Panc1 (cell line): ENCODE results near the gene MEIS2. TPM values are rescaled to one million over a fixed set of nuclear protein-coding genes. Genes with fewer than 3 reads are reported as not detected.

Experiments
- ATAC-seq: fragments of 200-7000 bp; cut with Tn5 transposase; 2 replicates; pipeline ENCODE4 v1.9.1; 2020; ENCODE audit warnings: mild to moderate bottlenecking, moderate library complexity
- BruUV-seq: library from RNA; stranded (reverse); fragments of 400-500 nt; replicated peaks from 2 replicates; lab custom pipeline; 2021; lab: Mats Ljungman, UMichigan
- CTCF ChIA-PET: fragments of 300-600 bp; sonication (Branson Sonifier 250); formaldehyde crosslinking; loops from one replicate; lab custom pipeline; 2022; ENCODE audit warnings: antibody characterized with exemption; lab: Charles Lee
- POLR2A ChIA-PET: fragments of 300-600 bp; sonication (Branson Sonifier 250); formaldehyde crosslinking; loops from one replicate; lab custom pipeline; 2022; ENCODE audit warnings: antibody characterized with exemption; lab: Charles Lee
- DNase-seq: peaks from one replicate; pipeline ENCODE4 v3.0.0-alpha.2; 2010; ENCODE audit warnings: low read depth, low spot score
- H3K27ac ChIP-seq: 2 replicates; pipeline ENCODE4 v1.5.1; 2011; ENCODE audit warnings: mild to moderate bottlenecking, low read length, inconsistent platforms
- H3K27me3 ChIP-seq: fragments of 200-500 bp; sonication (Bioruptor generic); 2 replicates; pipeline ENCODE4 v1.6.0; 2014; ENCODE audit warnings: low read length, inconsistent platforms; ENCODE audit not compliant: control insufficient read depth, insufficient read depth
- H3K36me3 ChIP-seq: fragments of 200-500 bp; sonication (Bioruptor generic); 2 replicates; pipeline ENCODE4 v1.5.1; 2014; ENCODE audit warnings: inconsistent platforms, mild to moderate bottlenecking, low read length, moderate library complexity; ENCODE audit not compliant: control insufficient read depth, insufficient read depth
- H3K4me1 ChIP-seq: 2 replicates; pipeline ENCODE4 v1.5.1; 2011; ENCODE audit warnings: inconsistent platforms, mild to moderate bottlenecking, low read length, moderate library complexity; ENCODE audit not compliant: control insufficient read depth, insufficient read depth
- H3K4me3 ChIP-seq, 2 experiments: 2 replicates each; pipeline ENCODE4 v1.5.1; 2011 to 2012; ENCODE audit warnings: low read depth in 2 of 2, low read length in 2 of 2, mild to moderate bottlenecking in 2 of 2, inconsistent platforms in 1 of 2, moderate library complexity in 1 of 2
- H3K9me3 ChIP-seq: fragments of 200-500 bp; sonication (Bioruptor generic); 2 replicates; pipeline ENCODE4 v1.5.1; 2014; ENCODE audit warnings: low read depth, mild to moderate bottlenecking, inconsistent platforms, low read length, moderate library complexity; ENCODE audit not compliant: control insufficient read depth, insufficient read depth
- CTCF ChIP-seq: fragments of 450-650 bp; IDR thresholded peaks from 2 replicates; pipeline ENCODE4 v1.5.1; 2017; ENCODE audit warnings: mild to moderate bottlenecking
- POLR2AphosphoS5 ChIP-seq: IDR thresholded peaks from 2 replicates; pipeline ENCODE4 v1.6.1; 2012; ENCODE audit warnings: mild to moderate bottlenecking, low read depth, low read length, moderate library complexity
- REST ChIP-seq, 2 experiments: IDR thresholded peaks; 2 replicates each; pipeline ENCODE4 v1.6.1; 2011 to 2012; ENCODE audit warnings: low read depth in 2 of 2, control low read depth in 1 of 2, low read length in 1 of 2, mild to moderate bottlenecking in 1 of 2, moderate library complexity in 1 of 2; ENCODE audit not compliant: insufficient read depth in 1 of 2
- SIN3A ChIP-seq: IDR thresholded peaks from 2 replicates; pipeline ENCODE4 v1.6.1; 2012; ENCODE audit warnings: low read depth, mild to moderate bottlenecking, low read length, moderate library complexity, borderline replicate concordance; ENCODE audit not compliant: insufficient read depth
- TCF7L2 ChIP-seq: IDR thresholded peaks from 2 replicates; pipeline ENCODE4 v1.6.1; 2011; ENCODE audit warnings: mild to moderate bottlenecking, low read depth, low read length, inconsistent platforms
- in situ Hi-C: cut with HindIII; loops from 2 replicates; pipeline ENCODE4 v1.10.0; 2016; ENCODE audit warnings: low sequenced_read_pairs, low pct_unique_long_range_greater_than_20kb
- intact Hi-C: fragments of 100-400 bp; cut with micrococcal nuclease; formaldehyde crosslinking; loops from one replicate; pipeline ENCODE4 v1.10.0; 2022; ENCODE audit not compliant: unreplicated experiment
- total RNA-seq: library from RNA; stranded (reverse); gene quantifications from one replicate; pipeline ENCODE4 v1.2.1, GENCODE V29; 2021; ENCODE audit not compliant: unreplicated experiment

The MEIS2 gene
- total RNA-seq, 1 experiment from 2014 or later, result 9.3 TPM

- peaks cover 24% of the 10 kb centered on the region for H3K27me3 ChIP-seq
- in situ Hi-C loops, result no loop called here
- CTCF ChIA-PET, result no interaction called here
These were observed 215.9 kb downstream of the MEIS2 start for GRCh38 chr15:36884518-36884875.

GRCh38 chr15:36883713-36884517 is 216.4 kb downstream of the MEIS2 start:
- no peak overlapping the region for H3K27ac ChIP-seq
- ChIA-PET POLR2A (no interaction called here), CTCF (interaction anchor here (0.5 to 1.5 kb wide), 5 partner anchors 202 to 1575 kb away, joined by 3 to 5 read pairs (median 4); no protein-coding TSS in a partner anchor)
- H3K27me3 ChIP-seq, result peaks cover 24% of the 10 kb centered on the region
- peak; percentile 30 for DNase-seq
- peaks cover 5% of the 10 kb centered on the region; the same call in 1 of the 2 replicates for H3K4me1 ChIP-seq
- ATAC-seq, result peak; percentile 91
- in situ Hi-C loops (no loop called here), intact Hi-C loops (loop anchor here (2.0 to 5.0 kb wide), 2 partner anchors 217 to 248 kb away; partner anchors contain the start of gene MEIS2)
- BruUV-seq, result no TSS peak
- no peaks in the 10 kb centered on the region for H3K36me3 ChIP-seq
- TF ChIP-seq REST (IDR thresholded peaks at IDR 0.05; ENCODE audit: insufficient read depth in 1 of 2, low read depth in 2 of 2, low read length in 1 of 2) (no peak), CTCF (peak; percentile 91)
- H3K4me3 ChIP-seq, result no peak overlapping the region
- H3K9me3 ChIP-seq, result no peaks in the 10 kb centered on the region

More at GRCh38 chr15:36884518-36884875, 215.9 kb downstream of the MEIS2 start:
- TF ChIP-seq TCF7L2, result no peak
- no peak for TF ChIP-seq POLR2AphosphoS5
- TF ChIP-seq SIN3A, result no peak
- TF ChIP-seq CTCF, result no peak
- TF ChIP-seq REST (IDR thresholded peaks at IDR 0.05; ENCODE audit: insufficient read depth in 1 of 2, low read depth in 2 of 2, low read length in 1 of 2), result no peak
- H3K36me3 ChIP-seq, result no peaks in the 10 kb centered on the region
- no TSS peak for BruUV-seq
- POLR2A ChIA-PET, result no interaction called here
- H3K9me3 ChIP-seq, result no peaks in the 10 kb centered on the region
- DNase-seq (no peak), ATAC-seq (no peak)
- no peak overlapping the region for H3K4me3 ChIP-seq
- H3K27ac ChIP-seq, result no peak overlapping the region
- H3K4me1 ChIP-seq, result peaks cover 5% of the 10 kb centered on the region; the same call in 1 of the 2 replicates
- intact Hi-C loops, result loop anchor here (5.0 kb wide), 1 partner anchor 248 kb away; no protein-coding TSS in a partner anchor
